ENCODE results near the gene KIR3DL3. TPM values are rescaled to one million over a fixed set of nuclear protein-coding genes. Genes with fewer than 3 reads are reported as not detected.
A peak's percentile ranks its signal among the peaks of the same experiment; 100 is the strongest.
"Not testable (repeated sequence)": the region's sequence is repeated elsewhere in the genome, so short reads cannot be mapped to it uniquely, and the experiment has no call there.

The KIR3DL3 gene
- total RNA-seq (2014; rRNA removed), result not detected in 2 replicates
- Bru-seq, nascent RNA, result not detected
- not detected for BruChase-seq, experiment 1, labeled RNA remaining after a 6-hour chase
- BruChase-seq, experiment 2, labeled RNA remaining after a 2-hour chase, result not detected
- long read RNA-seq, result 0 reads

- Histone ChIP-seq H4K20me1 (ENCODE audit: low read length) (no peaks in the 10 kb centered on the region), H3K9me3 (ENCODE audit: low read length) (peaks cover 15% of the 10 kb centered on the region), H2AFZ (ENCODE audit: low read length) (no peak within 1 kb of the TSS), H3K9ac (ENCODE audit: low read length) (no peak within 1 kb of the TSS), H3K4me3 (ENCODE audit: low read length) (no peak within 1 kb of the TSS), H3K9me2 (replicated peaks; ENCODE audit: low read length) (no peaks in the 10 kb centered on the region), H3K27ac (ENCODE audit: low read length) (no peak within 1 kb of the TSS), H3K4me2 (ENCODE audit: low read length) (no peak within 1 kb of the TSS), H3K4me1 (ENCODE audit: insufficient read depth, low read length) (no peaks in the 10 kb centered on the region), H3K36me3 (ENCODE audit: low read depth, low read length) (no peaks in the 10 kb centered on the region), H3F3A (ENCODE audit: low read length, unreplicated experiment) (no peaks in the 10 kb centered on the region), H3K79me2 (ENCODE audit: low read length) (no peaks in the 10 kb centered on the region), H3K27me3 (ENCODE audit: low read length) (peaks cover 23% of the 10 kb centered on the region)
- DNase-seq (no peak), ATAC-seq (no peak)
- CTCF ChIA-PET, result no interaction called here
- TF ChIP-seq, protein P1, sequence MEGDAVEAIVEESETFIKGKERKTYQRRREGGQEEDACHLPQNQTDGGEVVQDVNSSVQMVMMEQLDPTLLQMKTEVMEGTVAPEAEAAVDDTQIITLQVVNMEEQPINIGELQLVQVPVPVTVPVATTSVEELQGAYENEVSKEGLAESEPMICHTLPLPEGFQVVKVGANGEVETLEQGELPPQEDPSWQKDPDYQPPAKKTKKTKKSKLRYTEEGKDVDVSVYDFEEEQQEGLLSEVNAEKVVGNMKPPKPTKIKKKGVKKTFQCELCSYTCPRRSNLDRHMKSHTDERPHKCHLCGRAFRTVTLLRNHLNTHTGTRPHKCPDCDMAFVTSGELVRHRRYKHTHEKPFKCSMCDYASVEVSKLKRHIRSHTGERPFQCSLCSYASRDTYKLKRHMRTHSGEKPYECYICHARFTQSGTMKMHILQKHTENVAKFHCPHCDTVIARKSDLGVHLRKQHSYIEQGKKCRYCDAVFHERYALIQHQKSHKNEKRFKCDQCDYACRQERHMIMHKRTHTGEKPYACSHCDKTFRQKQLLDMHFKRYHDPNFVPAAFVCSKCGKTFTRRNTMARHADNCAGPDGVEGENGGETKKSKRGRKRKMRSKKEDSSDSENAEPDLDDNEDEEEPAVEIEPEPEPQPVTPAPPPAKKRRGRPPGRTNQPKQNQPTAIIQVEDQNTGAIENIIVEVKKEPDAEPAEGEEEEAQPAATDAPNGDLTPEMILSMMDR (conservative IDR thresholded peaks at IDR 0.05; ENCODE audit: low read depth, low read length), result no peak
- TF ChIP-seq EZH2phosphoT487 (IDR thresholded peaks at IDR 0.05; ENCODE audit: borderline replicate concordance, low read length) (no peak), EZH2 (IDR thresholded peaks at IDR 0.05; ENCODE audit: low read length, unreplicated experiment) (no peak)
- BruUV-seq (replicated peaks), result no TSS peak
- intact Hi-C loops (cut with micrococcal nuclease), result no loop called here
- POLR2A ChIA-PET (ENCODE audit: unreplicated experiment), result no interaction called here
Observed at GRCh38 chr19:54724142-54724541, at the start of gene KIR3DL3. Gene KIR3DL3 (plus strand): TSS chr19:54724442. CDS start chr19:54724497, 55 bp downstream.

GRCh38 chr19:54676210-54676834, 47.9 kb upstream of the KIR3DL3 start:
- H3K4me1 ChIP-seq (ENCODE audit: insufficient read depth, low read length); H2AFZ ChIP-seq (ENCODE audit: low read length); H3K9me3 ChIP-seq (ENCODE audit: low read length); H3K36me3 ChIP-seq (ENCODE audit: low read depth, low read length); H4K20me1 ChIP-seq (ENCODE audit: low read length); H3K4me3 ChIP-seq (ENCODE audit: low read length); POLR2A ChIA-PET (ENCODE audit: unreplicated experiment); H3K27ac ChIP-seq (ENCODE audit: low read length); ATAC-seq; CTCF ChIA-PET; H3K9me2 ChIP-seq (replicated peaks; ENCODE audit: low read length); H3K4me2 ChIP-seq (ENCODE audit: low read length); H3F3A ChIP-seq (ENCODE audit: low read length, unreplicated experiment); H3K9ac ChIP-seq (ENCODE audit: low read length); BruUV-seq (replicated peaks); H3K79me2 ChIP-seq (ENCODE audit: low read length): not testable (repeated sequence)
- H3K27me3 ChIP-seq (ENCODE audit: low read length), result peaks cover 32% of the 10 kb centered on the region
- TF ChIP-seq, protein P1 (conservative IDR thresholded peaks at IDR 0.05; ENCODE audit: low read depth, low read length), result peak; percentile 84
- intact Hi-C loops (cut with micrococcal nuclease), result loop anchor here (1.0 kb wide), 1 partner anchor 195 kb away; no protein-coding TSS in a partner anchor
- peak; percentile 79 for DNase-seq

DNA sequence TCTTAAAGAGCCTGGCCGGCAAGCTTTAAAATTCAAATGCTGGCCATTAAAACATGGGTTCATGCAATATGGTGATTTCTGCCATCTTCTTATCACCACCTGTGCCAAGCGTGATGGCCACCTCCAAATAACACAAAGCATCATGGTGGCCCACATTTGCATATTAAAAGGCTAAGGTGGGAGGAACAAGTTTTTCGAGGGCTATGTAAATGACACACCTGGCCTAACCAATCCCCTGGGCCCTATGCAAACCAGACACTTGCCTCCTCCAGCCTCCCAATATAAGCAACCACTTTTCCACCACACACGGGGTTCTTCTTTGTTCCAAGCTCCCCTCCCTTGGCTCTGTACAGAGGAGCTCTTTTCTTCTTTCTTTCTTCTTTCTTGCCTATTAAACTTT, 47.0 kb upstream of the KIR3DL3 start:
- Histone ChIP-seq H3K27ac (ENCODE audit: low read length) (no peak overlapping the region), H3K79me2 (ENCODE audit: low read length) (no peaks in the 10 kb centered on the region), H3K36me3 (ENCODE audit: low read depth, low read length) (no peaks in the 10 kb centered on the region), H3K9ac (ENCODE audit: low read length) (no peak overlapping the region), H3K4me2 (ENCODE audit: low read length) (no peak overlapping the region), H3F3A (ENCODE audit: low read length, unreplicated experiment) (no peaks in the 10 kb centered on the region), H3K9me2 (replicated peaks; ENCODE audit: low read length) (no peaks in the 10 kb centered on the region), H4K20me1 (ENCODE audit: low read length) (no peaks in the 10 kb centered on the region), H2AFZ (ENCODE audit: low read length) (no peak overlapping the region), H3K4me1 (ENCODE audit: insufficient read depth, low read length) (no peaks in the 10 kb centered on the region), H3K27me3 (ENCODE audit: low read length) (peaks cover 30% of the 10 kb centered on the region), H3K4me3 (ENCODE audit: low read length) (no peak overlapping the region), H3K9me3 (ENCODE audit: low read length) (no peaks in the 10 kb centered on the region)
- POLR2A ChIA-PET (ENCODE audit: unreplicated experiment), result no interaction called here
- no TSS peak for BruUV-seq (replicated peaks)
- ATAC-seq (no peak), DNase-seq (no peak)
- CTCF ChIA-PET, result interaction anchor here (0.6 kb wide), 1 partner anchor 582 kb away, joined by 4 read pairs; no protein-coding TSS in a partner anchor
- TF ChIP-seq, protein P1 (conservative IDR thresholded peaks at IDR 0.05; ENCODE audit: low read depth, low read length), result no peak
- no peak for TF ChIP-seq EZH2phosphoT487 (IDR thresholded peaks at IDR 0.05; ENCODE audit: borderline replicate concordance, low read length)
- TF ChIP-seq EZH2 (IDR thresholded peaks at IDR 0.05; ENCODE audit: low read length, unreplicated experiment), result no peak
- intact Hi-C loops (cut with micrococcal nuclease), result no loop called here

DNA sequence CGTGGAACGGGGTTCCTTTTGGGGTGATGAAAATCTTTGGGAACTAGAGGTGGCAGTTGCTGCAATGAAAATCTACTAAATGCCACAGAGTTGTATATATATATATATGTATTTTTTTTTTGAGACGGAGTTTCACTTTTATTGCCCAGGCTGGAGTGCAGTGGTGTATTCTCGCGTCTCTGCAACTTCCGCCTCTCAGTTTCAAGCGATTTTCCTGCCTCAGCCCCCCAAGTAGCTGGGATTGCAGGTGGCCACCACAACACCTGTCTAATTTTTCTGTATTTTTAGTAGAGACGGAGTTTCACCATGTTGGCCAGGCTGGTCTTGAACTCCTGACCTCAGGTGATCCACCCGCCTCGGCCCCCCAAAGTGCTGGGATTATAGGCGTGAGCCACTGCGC, 42.6 kb upstream of the KIR3DL3 start:
- BruUV-seq (replicated peaks); CTCF ChIA-PET: not testable (repeated sequence)

More for the DNA sequence above, 42.6 kb upstream of the KIR3DL3 start:
- intact Hi-C loops (cut with micrococcal nuclease); H2AFZ ChIP-seq (ENCODE audit: low read length); H3K9ac ChIP-seq (ENCODE audit: low read length); H3K4me2 ChIP-seq (ENCODE audit: low read length); DNase-seq; H3K4me1 ChIP-seq (ENCODE audit: insufficient read depth, low read length); H3F3A ChIP-seq (ENCODE audit: low read length, unreplicated experiment); POLR2A ChIA-PET (ENCODE audit: unreplicated experiment); H3K9me3 ChIP-seq (ENCODE audit: low read length); H3K4me3 ChIP-seq (ENCODE audit: low read length); H3K36me3 ChIP-seq (ENCODE audit: low read depth, low read length); ATAC-seq; H3K9me2 ChIP-seq (replicated peaks; ENCODE audit: low read length); H4K20me1 ChIP-seq (ENCODE audit: low read length); H3K79me2 ChIP-seq (ENCODE audit: low read length); H3K27ac ChIP-seq (ENCODE audit: low read length): not testable (repeated sequence)
- H3K27me3 ChIP-seq (ENCODE audit: low read length), result peaks cover 40% of the 10 kb centered on the region

Measured in PC-3 (cell line).